Fibroblast of skin of right quadriceps (primary cell): ENCODE results near the gene HMMR.
A peak's percentile ranks its signal among the peaks of the same experiment; 100 is the strongest.
"Not testable (repeated sequence)": the region's sequence is repeated elsewhere in the genome, so short reads cannot be mapped to it uniquely, and the experiment has no call there.

Experiments used
- DNase-seq: peaks from one replicate; pipeline ENCODE4 v3.0.0-alpha.2; 2013

The HMMR gene

DNA sequence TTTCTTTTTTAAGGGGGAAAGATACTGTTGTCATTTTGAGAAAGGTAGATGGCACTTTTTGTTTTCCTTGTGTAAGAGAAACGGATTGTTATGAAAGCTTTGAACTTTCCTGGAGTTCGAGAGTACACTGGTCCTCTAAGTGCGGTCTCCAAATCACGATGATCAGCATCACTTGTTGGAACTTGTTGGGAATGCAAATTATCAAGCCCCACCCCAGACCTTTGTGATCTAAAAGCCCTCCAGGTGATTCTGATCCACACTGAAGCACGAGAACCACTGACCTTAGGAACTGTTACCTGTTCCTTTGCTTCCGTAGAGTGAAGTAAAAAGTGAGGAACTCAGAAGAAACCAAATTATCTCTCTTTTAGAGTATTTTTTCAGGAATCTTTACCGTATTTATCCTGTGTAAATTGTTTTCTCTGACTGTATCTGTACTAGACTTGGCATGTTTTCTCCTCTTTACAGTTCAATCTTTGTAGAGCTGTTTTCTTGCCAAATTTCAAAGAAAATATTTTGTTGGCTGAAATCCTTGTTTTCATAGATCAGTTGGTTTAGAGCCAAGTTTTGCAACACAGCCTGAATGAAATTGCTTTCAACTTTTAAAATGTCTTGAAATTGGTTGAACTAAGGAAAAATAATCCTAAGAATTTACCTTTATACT lies 49.0 kb downstream of the HMMR start:
- peak; percentile 65 for DNase-seq

DNA sequence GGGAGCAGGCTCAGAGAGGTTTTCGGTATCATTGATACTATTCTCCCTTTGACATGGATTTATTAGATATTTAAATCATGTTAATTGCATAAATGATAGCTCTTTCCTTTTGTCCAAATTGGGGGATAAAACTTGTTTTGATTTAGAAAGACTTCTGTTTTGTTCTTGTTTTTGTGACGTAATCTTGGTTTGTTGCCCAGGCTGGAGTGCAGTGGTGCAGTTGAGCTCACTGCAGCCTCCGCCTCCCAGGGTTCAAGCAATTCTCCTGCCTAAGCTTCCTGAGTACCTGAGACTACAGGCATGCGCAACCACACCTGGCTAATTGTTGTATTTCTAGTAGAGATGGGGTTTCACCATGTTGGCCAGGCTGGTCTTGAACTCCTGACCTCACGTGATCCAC lies 52.1 kb downstream of the HMMR start:
- no peak for DNase-seq

GRCh38 chr5:163525096-163525495 lies 64.7 kb downstream of the HMMR start:
- DNase-seq: no peak

- DNase-seq: no peak
These were observed 69.3 kb downstream of the HMMR start for GRCh38 chr5:163529698-163530097.

GRCh38 chr5:163531272-163531671 lies 70.8 kb downstream of the HMMR start:
- no peak for DNase-seq

DNA sequence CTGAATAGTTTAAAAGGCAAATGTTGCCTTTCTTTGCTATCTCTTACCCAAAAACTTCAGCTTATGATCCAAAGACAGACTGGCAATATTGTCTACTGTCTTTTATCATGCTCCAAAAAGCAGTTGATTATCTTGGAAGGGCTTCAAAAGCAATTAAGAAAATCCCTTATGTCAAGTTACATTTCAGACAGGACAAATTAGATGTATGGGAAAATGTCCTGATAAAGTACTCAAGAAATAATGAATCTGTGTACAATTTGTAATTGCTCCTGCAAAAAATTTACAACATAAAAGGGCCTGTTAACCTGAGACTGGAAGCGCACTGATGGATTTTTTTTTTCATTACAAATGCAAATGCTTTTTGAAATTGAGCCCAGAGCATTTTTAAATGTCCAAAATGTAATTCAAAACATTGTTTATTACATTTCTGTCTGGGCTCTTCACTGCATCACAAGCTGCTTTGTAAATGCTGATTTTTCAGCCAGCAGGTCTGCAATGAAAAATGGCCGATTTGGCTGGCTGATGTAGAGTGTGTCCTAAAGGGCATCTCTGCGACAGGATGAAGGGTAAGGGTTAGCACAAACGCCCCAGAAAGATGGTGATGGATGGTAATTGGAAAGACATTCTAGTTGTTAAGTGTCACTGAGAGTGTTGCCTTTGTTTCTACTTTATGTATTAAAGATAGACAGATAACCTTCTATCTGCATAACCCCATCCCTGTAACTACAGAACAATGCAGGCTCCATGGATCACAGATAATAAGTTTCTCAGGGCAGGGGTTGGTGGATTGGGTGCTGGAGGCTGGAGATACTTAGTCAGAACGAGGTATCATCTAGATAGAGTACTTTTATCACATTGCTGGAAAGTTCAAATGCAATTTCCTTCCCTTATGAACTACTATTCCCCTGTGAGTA lies 72.0 kb downstream of the HMMR start:
- no peak for DNase-seq

- no peak for DNase-seq
These were observed 72.8 kb downstream of the HMMR start for GRCh38 chr5:163533223-163533622.

GRCh38 chr5:163534492-163535094 lies 74.2 kb downstream of the HMMR start:
- DNase-seq: no peak

DNA sequence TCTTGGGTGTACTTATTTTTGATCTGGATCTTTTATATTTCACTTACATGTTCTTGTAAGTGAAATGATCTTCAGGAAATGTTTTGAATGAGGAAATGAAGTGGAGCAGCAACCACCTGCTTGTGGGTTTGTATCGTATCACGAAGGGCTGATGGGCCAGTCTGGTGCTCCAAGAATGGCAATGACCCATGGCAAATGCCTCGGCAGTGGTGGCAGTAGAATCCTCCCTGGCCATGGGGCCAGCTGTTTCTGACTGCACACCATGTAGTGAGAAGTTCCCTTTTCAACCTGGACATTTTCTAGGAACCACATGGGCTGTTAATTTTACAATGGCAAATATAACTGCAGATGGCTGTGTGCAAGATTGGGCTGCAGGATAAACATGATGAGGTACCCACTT lies 74.9 kb downstream of the HMMR start:
- no peak for DNase-seq

- not testable (repeated sequence) for DNase-seq
These were observed 76.0 kb downstream of the HMMR start for GRCh38 chr5:163536442-163536841.

- DNase-seq: no peak
These were observed 80.3 kb downstream of the HMMR start for GRCh38 chr5:163540696-163541095.
